Vagina (tissue), 2 donors: ENCODE results near the gene NYAP2. TPM values are rescaled to one million over a fixed set of nuclear protein-coding genes. Genes with fewer than 3 reads are reported as not detected.

Source experiments
- DNase-seq, 2 donors: peaks; one replicate each; pipeline ENCODE4 v3.0.0-alpha.2; 2017; ENCODE audit errors: extremely low spot score in 2 of 2
- H3K27ac ChIP-seq: fragments of 200-600 bp; sonication (generic); one replicate; pipeline ENCODE4 v1.5.1; 2019
- H3K27me3 ChIP-seq: fragments of 200-600 bp; sonication (generic); one replicate; pipeline ENCODE4 v1.5.1; 2019
- H3K36me3 ChIP-seq, 2 donors: fragments of 200-600 bp; sonication (generic); one replicate each; pipeline ENCODE4 v1.5.1; 2017 to 2019
- H3K4me1 ChIP-seq: fragments of 200-600 bp; sonication (generic); one replicate; pipeline ENCODE4 v1.5.1; 2019
- H3K4me3 ChIP-seq, 2 donors: fragments of 200-600 bp; sonication (generic); 1 replicate in 1 of 2; 2 replicates in 1 of 2; pipeline ENCODE4 v1.5.1; 2016 to 2019
- H3K9me3 ChIP-seq: fragments of 200-600 bp; sonication (generic); one replicate; pipeline ENCODE4 v1.5.1; 2019
- CTCF ChIP-seq, 3 experiments: fragments of 450-650 bp in 2 of 3; fragments of 200-600 bp in 1 of 3; sonication (generic) in 1 of 3; IDR thresholded peaks; one replicate each; pipeline ENCODE4 v1.5.1; 2017 to 2019; ENCODE audit warnings: antibody characterized with exemption in 3 of 3, mild to moderate bottlenecking in 2 of 3, moderate library complexity in 2 of 3
- POLR2A ChIP-seq, 2 donors: fragments of 450-650 bp; IDR thresholded peaks; one replicate each; pipeline ENCODE4 v1.6.1; 2017; ENCODE audit warnings: antibody characterized with exemption in 2 of 2, mild to moderate bottlenecking in 2 of 2, moderate library complexity in 2 of 2
- POLR2AphosphoS5 ChIP-seq, 2 donors: sonication (generic); formaldehyde crosslinking; IDR thresholded peaks; one replicate each; pipeline ENCODE4 v1.9.0; 2017; ENCODE audit warnings: antibody characterized with exemption in 2 of 2, mild to moderate bottlenecking in 2 of 2, low read depth in 1 of 2; ENCODE audit not compliant: insufficient read depth in 1 of 2
- intact Hi-C: fragments of 100-400 bp; cut with DNase I; formaldehyde crosslinking; loops from one replicate; pipeline ENCODE4 v1.15.1; 2023
- total RNA-seq: library from RNA; depleted of rRNA; stranded (reverse); fragments of >200 nt; gene quantifications from one replicate; pipeline ENCODE4 v1.2.3, GENCODE V29; 2016

Gene NYAP2
- total RNA-seq, 1 donor from 2014 or later = 0.25 TPM

GRCh38 chr2:225471039-225471438, 71.5 kb downstream of the NYAP2 start:
- Histone ChIP-seq H3K4me3 (no peak overlapping the region), H3K27me3 (no peaks in the 10 kb centered on the region), H3K4me1 (no peaks in the 10 kb centered on the region), H3K36me3 (no peaks in the 10 kb centered on the region), H3K9me3 (no peaks in the 10 kb centered on the region), H3K27ac (no peak overlapping the region)
- no peak for DNase-seq
- intact Hi-C loops = no loop called here
- TF ChIP-seq POLR2AphosphoS5 (IDR thresholded peaks at IDR 0.05; ENCODE audit: insufficient read depth in 1 of 2, low read depth in 1 of 2) = no peak
- TF ChIP-seq POLR2A (IDR thresholded peaks at IDR 0.05) = no peak
- TF ChIP-seq CTCF (IDR thresholded peaks at IDR 0.05) = no peak

GRCh38 chr2:225471482-225471881, 72.0 kb downstream of the NYAP2 start:
- Histone ChIP-seq H3K27ac (no peak overlapping the region), H3K27me3 (no peaks in the 10 kb centered on the region), H3K9me3 (no peaks in the 10 kb centered on the region), H3K36me3 (no peaks in the 10 kb centered on the region), H3K4me1 (no peaks in the 10 kb centered on the region), H3K4me3 (no peak overlapping the region)
- intact Hi-C loops = no loop called here
- no peak for TF ChIP-seq CTCF (IDR thresholded peaks at IDR 0.05)
- TF ChIP-seq POLR2AphosphoS5 (IDR thresholded peaks at IDR 0.05; ENCODE audit: insufficient read depth in 1 of 2, low read depth in 1 of 2) = no peak
- no peak for TF ChIP-seq POLR2A (IDR thresholded peaks at IDR 0.05)
- DNase-seq = no peak

GRCh38 chr2:225472161-225472560, 72.7 kb downstream of the NYAP2 start:
- Histone ChIP-seq H3K27me3 (no peaks in the 10 kb centered on the region), H3K4me3 (no peak overlapping the region), H3K4me1 (no peaks in the 10 kb centered on the region), H3K9me3 (no peaks in the 10 kb centered on the region), H3K36me3 (no peaks in the 10 kb centered on the region), H3K27ac (no peak overlapping the region)
- TF ChIP-seq CTCF (IDR thresholded peaks at IDR 0.05) (no peak), POLR2A (IDR thresholded peaks at IDR 0.05) (no peak), POLR2AphosphoS5 (IDR thresholded peaks at IDR 0.05; ENCODE audit: insufficient read depth in 1 of 2, low read depth in 1 of 2) (no peak)
- intact Hi-C loops = no loop called here
- DNase-seq = no peak

- Histone ChIP-seq H3K9me3 (no peaks in the 10 kb centered on the region), H3K4me3 (no peak overlapping the region), H3K27ac (no peak overlapping the region), H3K4me1 (no peaks in the 10 kb centered on the region), H3K27me3 (no peaks in the 10 kb centered on the region), H3K36me3 (no peaks in the 10 kb centered on the region)
- no peak for DNase-seq
- intact Hi-C loops = no loop called here
- no peak for TF ChIP-seq POLR2A (IDR thresholded peaks at IDR 0.05)
- no peak for TF ChIP-seq CTCF (IDR thresholded peaks at IDR 0.05)
- no peak for TF ChIP-seq POLR2AphosphoS5 (IDR thresholded peaks at IDR 0.05; ENCODE audit: insufficient read depth in 1 of 2, low read depth in 1 of 2)
Measured at GRCh38 chr2:225479386-225479785, 79.9 kb downstream of the NYAP2 start.

- H3K9me3 ChIP-seq = no peaks in the 10 kb centered on the region
- TF ChIP-seq POLR2AphosphoS5 (IDR thresholded peaks at IDR 0.05; ENCODE audit: insufficient read depth in 1 of 2, low read depth in 1 of 2) (no peak), POLR2A (IDR thresholded peaks at IDR 0.05) (no peak), CTCF (IDR thresholded peaks at IDR 0.05) (no peak)
- no peaks in the 10 kb centered on the region for H3K36me3 ChIP-seq
- DNase-seq = no peak
- intact Hi-C loops = no loop called here
- no peak overlapping the region for H3K4me3 ChIP-seq
- H3K4me1 ChIP-seq = no peaks in the 10 kb centered on the region
- no peak overlapping the region for H3K27ac ChIP-seq
- H3K27me3 ChIP-seq = no peaks in the 10 kb centered on the region
Measured at GRCh38 chr2:225484751-225485150, 85.2 kb downstream of the NYAP2 start.
